GM19324 (cell line): Measurements from ENCODE around the gene MAPKAPK2.
A peak's percentile ranks its signal among the peaks of the same experiment; 100 is the strongest.

Source experiments
- ATAC-seq: cut with Tn5 transposase; IDR thresholded peaks from one replicate; pipeline ENCODE4 v1.9.1; 2021; ENCODE audit warnings: mild to moderate bottlenecking, moderate library complexity; ENCODE audit not compliant: unreplicated experiment, low FRiP score

The MAPKAPK2 gene

GRCh38 chr1:206716870-206717673, 32.4 kb downstream of the MAPKAPK2 start:
- ATAC-seq, result peak; percentile 73

- no peak for ATAC-seq
Measured at GRCh38 chr1:206717674-206717989, 32.9 kb downstream of the MAPKAPK2 start.

- no peak for ATAC-seq
Measured at GRCh38 chr1:206719169-206719839, 34.6 kb downstream of the MAPKAPK2 start.

GRCh38 chr1:206721454-206721853, 36.7 kb downstream of the MAPKAPK2 start:
- ATAC-seq, result no peak

- no peak for ATAC-seq
Measured at GRCh38 chr1:206722751-206723461, 38.2 kb downstream of the MAPKAPK2 start.

- ATAC-seq, result no peak
Measured at GRCh38 chr1:206723462-206723804, 38.7 kb downstream of the MAPKAPK2 start.

- no peak for ATAC-seq
Measured at GRCh38 chr1:206723805-206724472, 39.2 kb downstream of the MAPKAPK2 start.

GRCh38 chr1:206725109-206725963, 40.6 kb downstream of the MAPKAPK2 start:
- no peak for ATAC-seq

- ATAC-seq, result no peak
Measured at GRCh38 chr1:206727981-206728696, 43.4 kb downstream of the MAPKAPK2 start.

- ATAC-seq, result no peak
Measured at GRCh38 chr1:206728697-206728987, 43.9 kb downstream of the MAPKAPK2 start.

- no peak for ATAC-seq
Measured at GRCh38 chr1:206729050-206729449, 44.3 kb downstream of the MAPKAPK2 start.

GRCh38 chr1:206729507-206729906, 44.8 kb downstream of the MAPKAPK2 start:
- no peak for ATAC-seq

GRCh38 chr1:206732508-206732907, 47.8 kb downstream of the MAPKAPK2 start:
- ATAC-seq, result no peak

- ATAC-seq, result no peak
Measured at GRCh38 chr1:206732992-206733391, 48.3 kb downstream of the MAPKAPK2 start.

GRCh38 chr1:206734499-206735142, 49.9 kb downstream of the MAPKAPK2 start:
- no peak for ATAC-seq

- ATAC-seq, result no peak
Measured at GRCh38 chr1:206735553-206736031, 50.9 kb downstream of the MAPKAPK2 start.

- ATAC-seq, result no peak
Measured at GRCh38 chr1:206736878-206737728, 52.4 kb downstream of the MAPKAPK2 start.

- no peak for ATAC-seq
Measured at GRCh38 chr1:206737729-206738201, 53.1 kb downstream of the MAPKAPK2 start.
